HG03521 (cell line): ENCODE results near the gene C17orf113.
"Not testable (repeated sequence)": the region's sequence is repeated elsewhere in the genome, so short reads cannot be mapped to it uniquely, and the experiment has no call there.

Experiments
- ATAC-seq: cut with Tn5 transposase; IDR thresholded peaks from one replicate; pipeline ENCODE4 v1.9.1; 2021; ENCODE audit warnings: mild to moderate bottlenecking, moderate library complexity; ENCODE audit not compliant: unreplicated experiment

C17orf113 gene

DNA sequence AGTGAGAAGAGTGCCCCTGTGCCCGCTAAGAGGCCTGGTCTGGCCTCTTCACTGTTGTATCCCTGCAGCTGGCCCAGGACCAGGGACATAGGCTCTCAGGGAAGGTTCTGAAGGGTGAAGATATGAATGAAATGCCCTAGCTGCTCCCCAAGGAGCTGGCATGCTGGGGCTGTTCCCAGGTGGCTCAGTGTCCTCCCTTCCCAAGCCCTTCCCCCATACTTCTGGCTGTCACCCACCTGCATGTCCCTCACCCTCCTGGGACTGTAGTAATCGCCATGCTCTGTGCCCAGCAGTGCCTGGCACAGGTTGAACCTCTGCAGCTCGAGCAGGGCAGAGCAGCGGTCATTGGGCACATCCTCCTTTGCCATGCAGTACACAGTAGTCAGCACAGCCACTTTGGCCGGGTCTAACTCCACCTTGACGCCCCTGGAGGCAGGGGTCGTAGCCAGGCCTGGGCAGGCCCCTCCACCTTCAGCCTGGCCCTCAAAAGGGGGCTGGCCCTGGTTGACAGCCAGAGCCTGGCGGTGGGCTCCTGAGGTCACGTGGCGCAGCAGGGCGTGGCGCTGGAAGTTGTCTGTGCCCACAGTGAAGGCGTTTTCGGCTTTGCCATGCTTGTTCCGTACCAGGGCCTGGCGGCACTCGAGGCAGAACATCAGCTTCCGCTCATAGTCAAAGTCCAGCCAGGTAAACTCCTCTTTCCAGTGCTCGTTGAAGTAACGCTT lies 7.6 kb downstream of the C17orf113 start:
- ATAC-seq = no peak

DNA sequence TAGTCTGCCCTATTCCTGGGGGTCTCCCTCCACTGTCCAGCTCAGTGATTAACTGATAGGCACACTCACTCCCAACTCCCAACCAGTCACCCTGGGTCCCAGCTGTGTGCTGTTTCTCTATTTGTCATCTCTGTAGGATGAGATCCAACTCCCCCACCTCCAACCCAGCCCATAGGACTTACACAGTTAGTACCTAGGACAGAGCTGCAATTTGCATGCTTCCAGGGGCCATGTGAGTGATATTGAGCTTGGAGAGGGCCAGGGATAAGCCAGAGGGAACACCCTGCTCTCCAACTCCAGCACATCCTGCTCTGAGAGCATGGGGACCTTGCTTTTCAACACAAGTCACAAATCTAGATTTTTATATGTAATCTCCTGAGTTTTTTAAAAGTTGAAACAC lies 8.8 kb downstream of the C17orf113 start:
- no peak for ATAC-seq

DNA sequence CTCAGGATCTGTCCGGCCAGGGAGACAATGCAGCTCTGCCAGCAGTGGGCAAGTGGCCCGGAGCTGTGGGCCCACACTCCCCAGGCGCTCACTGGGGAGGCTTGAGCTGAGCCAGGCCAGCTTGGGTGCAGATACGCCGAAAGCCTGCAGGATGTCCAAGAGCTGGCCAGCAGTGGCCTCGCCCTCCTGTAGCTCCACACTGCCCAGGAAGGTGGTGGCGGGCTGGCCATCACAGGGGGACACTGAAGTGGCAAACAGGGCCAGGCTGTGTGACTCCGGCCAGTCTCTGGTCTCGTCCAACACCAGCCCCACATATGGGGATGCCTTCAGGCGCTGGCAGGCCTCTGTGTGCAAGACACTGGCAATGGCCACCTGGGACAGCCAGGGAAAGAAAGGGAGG lies 9.6 kb downstream of the C17orf113 start:
- ATAC-seq = no peak

DNA sequence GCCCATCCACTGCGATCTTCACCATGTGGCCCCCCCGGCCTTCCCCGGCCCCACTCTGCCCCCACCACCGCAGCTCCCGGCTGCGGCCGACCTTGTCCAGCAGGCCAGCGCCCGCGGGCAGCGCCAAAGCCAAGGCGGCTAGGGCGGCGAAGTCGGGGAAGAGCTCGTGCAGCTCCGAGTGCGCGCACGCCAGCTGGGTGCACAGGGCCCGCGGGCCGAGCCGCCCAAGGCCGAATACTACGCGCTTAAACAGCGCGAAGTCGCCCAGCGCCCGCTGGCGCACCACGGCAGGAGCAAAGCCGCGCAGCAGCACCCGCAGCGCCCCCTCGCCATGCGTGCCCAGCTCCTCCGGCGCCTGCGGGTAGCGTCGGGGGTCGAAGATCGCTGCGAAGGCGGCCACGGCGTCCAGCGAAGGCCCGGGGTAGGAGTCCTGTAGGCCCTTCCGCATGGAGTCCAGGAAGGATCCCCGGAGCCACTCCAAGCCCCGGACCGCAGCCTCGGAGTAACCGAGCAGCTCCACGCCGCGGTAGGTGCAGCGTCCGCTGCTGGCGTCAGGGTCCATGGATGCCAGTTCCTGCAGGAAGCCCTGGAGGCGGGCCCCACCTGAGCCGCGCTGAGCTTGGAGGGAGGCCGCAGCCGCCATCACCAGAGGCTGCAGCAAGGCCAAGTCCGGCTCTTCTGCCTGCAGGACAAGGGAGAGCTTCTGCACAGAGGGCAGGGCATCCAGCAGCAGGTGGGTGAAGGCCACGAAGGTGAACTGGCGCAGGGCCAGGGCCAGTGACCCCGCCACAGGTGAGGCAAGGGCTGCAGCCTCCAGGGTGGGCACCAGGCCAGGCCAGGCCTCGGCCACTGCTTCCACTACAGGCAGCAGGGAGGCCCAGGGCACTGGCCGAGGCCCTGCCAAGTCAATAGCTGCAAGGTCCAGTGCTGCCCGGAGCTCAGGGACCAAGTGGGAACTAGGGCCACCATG lies 10.3 kb downstream of the C17orf113 start:
- no peak for ATAC-seq

DNA sequence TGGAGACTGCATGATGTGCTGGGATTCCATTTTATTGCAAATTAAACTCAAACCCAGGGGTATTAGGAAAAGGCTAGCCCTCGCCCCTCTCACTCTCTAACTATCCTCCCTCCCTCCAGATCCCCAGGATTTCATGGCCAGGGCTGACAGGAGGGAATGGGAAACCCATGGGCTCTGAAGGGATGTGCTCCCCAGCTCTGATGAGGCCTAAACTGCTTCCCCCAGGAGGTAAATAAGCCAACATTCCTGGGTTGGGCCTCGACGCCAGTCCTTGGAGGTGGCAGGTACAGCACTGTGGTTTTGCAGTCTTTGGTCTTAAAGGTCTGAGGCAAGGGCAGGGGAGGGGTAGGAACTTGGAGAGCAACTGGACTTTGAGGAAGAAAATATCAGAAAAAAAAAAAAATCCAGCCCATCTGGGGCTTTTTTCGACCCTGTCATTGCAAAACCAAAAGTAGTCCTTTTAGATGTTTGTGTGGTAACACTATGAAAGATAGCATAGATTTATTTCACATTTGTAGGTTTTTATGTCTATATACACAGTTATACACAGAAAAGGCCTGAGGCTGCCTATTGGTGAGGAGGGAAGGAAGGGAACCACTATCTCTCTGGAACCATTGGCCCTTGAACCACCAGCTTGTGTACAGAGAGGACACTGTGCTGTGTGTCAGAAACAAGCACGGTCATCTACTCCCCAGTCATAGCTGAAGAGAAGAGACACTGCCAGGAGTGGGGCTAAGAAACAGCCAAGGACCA lies 12.0 kb downstream of the C17orf113 start:
- ATAC-seq = no peak

DNA sequence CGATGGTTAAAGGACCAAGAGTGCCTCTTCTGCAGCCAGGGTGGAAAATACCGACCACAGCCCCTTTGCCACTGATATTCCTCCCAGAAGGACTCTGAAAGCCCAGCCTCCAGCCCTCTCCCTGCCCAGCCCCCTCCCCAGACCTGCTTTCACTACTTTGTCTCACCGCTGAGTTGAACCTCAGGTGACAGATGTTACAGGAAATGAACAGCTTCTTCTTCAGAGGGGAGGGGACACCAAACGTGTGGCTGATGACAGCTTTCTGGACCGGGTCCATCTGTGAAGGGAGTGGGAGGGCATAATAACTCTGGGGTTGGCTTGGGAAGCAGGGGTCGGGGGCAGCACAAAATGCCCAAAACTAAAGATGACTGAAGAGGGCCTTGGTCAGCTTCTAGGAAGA lies 16.3 kb downstream of the C17orf113 start:
- no peak for ATAC-seq

DNA sequence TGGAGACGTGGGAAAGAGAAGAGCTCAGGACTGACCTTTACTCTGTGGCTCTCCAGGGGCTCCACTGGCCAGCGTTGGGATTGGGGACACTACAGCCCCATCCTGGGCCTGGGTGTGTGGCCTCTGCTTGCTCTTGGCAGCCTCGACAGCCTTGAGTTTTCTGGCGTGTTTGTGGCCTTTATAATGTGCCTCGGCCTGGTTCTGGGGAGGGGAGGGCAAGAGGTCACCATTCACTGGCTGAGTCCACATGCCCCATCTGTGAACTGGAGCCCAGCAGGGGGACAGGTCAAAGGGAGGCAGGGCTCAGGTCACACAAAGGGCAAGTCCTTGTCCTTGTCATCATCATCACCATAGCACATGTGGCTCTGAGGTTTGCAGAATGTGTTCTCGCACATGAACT lies 18.8 kb downstream of the C17orf113 start:
- no peak for ATAC-seq

DNA sequence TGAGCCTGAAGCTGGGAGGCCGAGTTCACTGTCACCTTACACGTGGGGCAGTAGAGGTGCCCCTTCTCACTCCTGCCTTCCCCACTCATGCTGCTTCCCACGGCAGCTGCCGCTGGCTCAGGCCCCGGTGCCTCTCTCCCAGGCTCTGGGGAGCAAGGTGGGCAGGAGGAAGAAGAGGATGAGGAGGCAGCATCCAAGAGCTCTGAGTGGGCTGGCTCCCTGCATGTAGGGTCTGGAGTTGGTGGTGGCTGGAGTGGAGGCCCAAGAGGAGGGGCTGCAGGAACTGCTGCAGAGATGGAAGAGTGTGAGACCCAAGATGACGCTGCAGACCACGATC lies 21.6 kb downstream of the C17orf113 start:
- ATAC-seq = no peak

DNA sequence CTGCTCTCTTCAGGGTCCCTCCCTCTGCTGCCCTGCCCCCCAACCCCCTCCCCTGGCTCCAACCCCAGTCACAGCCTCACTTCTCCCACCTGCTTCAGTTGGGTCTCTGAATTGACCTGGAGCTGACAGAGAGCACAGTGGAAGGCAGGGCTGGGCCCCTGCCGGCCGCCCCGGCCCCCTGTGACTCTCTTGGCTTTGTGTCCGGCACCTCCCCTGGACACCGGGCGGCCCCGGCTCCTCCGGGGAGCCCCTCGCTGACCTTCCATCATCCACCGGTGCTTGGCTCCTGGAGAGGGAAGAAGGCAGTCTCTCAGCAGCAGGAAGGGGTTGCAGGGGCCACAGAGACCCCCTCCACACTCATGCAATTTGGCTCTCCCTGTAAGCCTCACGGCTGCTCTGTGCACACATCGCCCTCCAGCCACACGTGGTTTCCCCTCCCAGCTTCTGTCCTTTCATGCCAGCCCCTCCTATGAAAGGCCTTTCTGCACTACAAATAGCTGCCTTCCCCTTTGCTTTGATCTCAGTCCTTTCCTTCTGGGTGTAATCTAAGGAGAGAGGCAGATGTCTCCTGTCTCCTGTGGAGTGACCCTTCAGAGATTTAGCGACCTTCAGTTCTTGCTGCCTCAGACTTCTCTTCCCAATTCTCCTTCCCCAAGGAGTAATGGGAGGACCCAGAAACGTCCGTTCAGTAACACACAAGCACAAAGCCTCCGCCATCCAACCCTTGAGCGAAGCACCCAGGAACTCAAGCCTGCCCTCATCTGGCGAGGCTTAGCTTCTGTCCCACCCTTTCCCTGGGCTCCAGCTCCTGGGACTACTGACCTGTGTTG lies 22.2 kb downstream of the C17orf113 start:
- ATAC-seq = no peak

DNA sequence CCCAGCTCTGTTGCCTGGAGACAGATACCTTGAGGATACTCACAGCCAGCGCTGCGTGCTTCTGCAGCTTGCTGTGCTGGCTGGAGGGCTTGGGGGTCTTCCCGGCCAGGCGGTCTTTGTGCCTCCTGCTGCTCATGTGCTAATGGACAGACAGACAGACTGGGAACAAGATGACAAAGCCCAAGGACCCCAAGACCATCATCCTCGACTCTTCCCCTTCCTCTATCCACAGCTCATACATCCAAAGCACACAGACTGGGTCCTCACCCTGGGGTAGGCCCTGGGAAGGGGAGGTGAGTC lies 22.9 kb downstream of the C17orf113 start:
- no peak for ATAC-seq

DNA sequence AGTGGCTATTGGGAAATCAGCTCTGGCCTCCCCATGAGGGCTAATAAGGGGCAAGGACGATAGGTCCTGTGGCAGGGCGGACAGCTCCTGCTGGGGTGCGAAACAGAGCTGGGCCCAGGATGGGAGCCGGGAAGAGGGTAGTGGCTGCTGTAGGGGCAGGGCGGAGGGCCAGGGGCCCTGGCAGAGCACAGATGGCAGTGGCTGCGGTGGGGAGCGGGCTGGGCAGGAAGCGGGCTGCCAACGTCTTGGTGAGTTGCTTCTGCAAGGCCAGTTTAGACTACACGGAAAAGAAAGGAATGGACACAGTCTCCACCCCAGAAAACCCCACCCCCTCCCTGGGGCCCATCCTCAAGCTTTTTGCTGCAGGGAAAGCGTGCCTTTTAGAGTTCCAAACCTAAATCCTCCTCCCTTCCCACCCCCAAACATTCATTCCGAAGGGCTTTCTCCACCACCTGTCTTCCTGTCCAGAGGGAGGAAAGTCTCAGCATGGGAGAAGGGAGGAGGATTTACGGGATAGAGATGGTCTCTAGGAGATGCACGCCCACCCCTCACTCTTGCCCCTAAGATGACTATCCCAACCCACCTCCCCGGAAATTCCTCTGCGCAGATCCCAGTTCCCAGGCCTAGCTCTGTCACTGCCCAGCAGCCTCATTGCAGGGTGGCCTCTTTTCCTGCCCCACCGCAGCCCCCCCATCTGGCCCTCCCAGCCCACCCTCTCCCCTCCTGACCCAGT lies 23.4 kb downstream of the C17orf113 start:
- no peak for ATAC-seq

DNA sequence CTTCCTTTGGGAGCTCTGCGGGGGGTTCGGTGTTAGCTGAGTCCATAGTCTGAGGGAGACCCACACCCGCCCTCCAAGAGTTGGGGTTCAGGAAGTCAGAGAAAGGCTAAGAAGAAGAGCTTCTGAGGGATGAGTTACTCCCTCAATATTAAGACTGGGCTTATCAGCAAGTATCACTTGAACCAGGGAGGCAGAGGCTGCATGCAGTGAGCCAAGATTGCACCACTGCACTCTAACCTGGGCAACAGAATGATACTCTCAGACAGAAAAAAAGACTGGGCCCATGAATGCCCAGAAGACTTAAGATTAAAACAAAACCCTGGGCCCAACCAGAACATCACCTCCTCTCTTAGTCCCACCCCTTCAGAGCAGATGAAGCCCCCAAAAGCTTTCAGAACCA lies 24.5 kb downstream of the C17orf113 start:
- ATAC-seq = no peak

DNA sequence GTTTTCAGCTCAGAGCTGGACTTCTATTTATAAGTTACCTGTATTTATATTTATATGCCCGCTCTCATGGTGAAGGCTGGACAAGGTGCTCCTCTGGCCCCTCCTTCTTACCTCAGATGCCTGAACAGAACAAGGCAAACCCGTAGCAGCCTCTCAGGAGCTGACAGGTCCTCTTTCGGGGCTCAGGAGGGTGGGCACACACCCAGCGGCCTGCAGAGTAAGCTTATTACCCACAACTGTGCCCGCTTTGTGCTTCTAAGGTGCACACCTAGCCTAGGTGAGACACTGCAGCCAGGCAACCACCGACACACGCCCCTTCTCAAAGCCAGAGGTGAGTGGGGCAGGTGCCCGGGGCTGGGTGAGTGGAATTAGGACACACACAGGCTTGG lies 25.2 kb downstream of the C17orf113 start:
- no peak for ATAC-seq

DNA sequence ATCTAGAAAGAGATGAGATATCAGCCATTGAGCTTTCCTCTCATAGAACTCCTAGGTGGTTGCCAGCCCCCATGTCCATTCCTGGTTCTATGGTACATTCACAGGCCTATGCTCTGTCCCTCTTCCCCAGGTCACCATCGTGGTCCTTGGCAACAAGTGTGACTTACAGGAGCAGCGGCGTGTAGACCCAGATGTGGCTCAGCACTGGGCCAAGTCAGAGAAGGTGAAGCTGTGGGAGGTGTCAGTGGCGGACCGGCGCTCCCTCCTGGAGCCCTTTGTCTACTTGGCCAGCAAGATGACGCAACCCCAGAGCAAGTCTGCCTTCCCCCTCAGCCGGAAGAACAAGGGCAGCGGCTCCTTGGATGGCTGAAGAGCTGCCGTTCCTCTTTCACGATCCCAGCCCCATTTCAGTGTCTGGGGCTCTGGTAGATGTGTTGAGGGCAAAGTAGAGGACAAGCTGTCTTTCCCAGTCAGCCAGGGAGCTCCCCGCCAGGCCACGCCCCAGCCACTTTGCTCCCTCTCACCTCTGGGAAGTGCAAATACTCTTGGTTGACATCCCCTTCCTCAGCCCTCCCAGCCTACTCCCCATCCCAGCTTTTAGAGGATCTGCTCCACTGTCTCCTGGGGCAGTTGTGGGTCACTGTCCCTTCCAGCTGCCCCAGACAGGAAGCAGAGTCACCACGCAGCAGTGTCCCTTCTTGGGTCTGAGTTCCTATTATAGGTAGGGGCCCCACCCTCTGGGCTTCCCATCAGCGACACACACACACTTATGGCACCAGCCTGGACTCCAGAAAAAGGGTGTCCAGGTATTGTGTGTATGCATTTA lies 26.7 kb downstream of the C17orf113 start:
- ATAC-seq = no peak

DNA sequence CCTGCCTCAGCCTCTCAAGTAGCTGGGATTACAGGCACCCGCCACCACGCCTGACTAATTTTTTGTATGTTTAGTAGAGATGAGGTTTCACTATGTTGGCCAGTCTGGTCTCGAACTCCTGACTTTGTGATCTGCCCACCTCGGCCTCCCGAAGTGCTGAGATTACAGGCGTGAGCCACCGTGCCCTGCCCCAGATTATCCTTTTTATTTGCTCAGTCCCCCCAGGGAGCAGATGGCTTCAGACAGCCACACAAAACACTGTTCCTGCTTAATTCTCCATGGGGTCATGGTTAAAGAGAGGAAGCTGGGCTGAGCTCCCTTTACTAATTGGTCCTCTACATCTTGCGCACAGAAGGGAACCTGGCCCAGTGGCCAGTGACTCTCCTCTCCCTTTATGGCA lies 29.6 kb downstream of the C17orf113 start:
- not testable (repeated sequence) for ATAC-seq

DNA sequence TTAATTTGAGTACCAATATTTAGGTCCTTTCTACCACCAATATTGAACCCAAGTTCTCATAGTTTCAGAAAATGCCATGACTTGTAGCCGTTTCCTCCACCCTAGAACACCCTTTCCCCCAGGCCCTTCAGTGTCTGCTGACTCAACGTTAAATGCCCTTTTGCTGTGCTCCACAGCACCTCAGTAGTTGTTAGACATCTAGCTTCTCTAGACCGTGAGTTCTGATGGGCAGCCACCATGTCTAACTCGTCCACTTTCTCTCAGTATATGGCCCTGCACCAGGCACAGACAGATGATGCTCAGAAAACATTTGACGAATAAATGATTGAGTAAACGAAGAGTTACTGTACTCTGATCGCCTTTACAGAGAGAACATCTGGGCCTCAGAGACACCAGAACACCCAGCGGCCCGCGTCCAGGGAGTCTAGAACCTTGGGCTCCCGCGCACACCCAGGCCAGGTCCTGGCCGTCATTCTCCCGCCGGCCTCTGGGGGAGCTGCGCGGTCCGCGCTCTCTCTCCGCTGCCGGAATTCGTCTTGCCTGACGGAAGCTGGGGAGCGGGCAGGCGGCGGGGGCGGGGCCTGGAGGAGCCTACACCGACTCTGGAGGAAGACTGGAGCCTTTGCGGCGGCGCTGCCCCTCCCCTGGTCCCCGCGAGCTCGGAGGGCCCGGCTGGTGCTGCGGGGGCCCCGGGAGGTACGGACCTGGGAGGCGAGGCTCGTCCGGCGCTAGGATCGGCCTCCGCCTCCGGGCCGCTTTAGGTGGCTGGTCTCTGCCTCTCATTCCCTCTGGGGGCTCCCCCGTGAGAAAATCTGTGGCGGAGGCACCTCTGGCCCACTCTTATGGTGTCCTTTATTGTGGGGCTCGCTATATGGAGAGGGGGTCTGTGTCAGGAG lies 30.6 kb downstream of the C17orf113 start, which contains the start of gene NKIRAS2:
Gene NKIRAS2, plus strand, starts transcription at position 582 of the 896 bp plus-strand sequence. CDS start 1,488 bp downstream, outside the sequence.
- peak; percentile 49 for ATAC-seq

DNA sequence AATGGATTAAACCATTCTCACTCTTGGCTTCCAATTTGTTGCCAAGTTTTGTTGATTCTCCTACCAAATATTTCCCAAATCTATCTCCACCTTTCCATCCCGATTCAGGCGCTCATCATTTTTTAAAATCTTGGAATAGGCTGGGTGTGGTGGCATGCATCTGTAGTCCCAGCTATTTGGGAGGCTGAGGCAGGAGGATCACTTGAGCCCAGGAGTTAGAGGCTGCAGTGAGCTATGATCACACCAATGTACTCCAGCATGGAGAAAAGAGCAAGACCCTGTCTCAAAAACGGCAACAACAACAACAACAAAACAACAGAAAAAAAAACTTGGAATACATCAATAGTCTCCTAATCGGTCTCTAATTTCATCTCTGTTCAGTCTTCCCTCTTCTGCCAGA lies 31.4 kb downstream of the C17orf113 start:
- ATAC-seq = no peak

DNA sequence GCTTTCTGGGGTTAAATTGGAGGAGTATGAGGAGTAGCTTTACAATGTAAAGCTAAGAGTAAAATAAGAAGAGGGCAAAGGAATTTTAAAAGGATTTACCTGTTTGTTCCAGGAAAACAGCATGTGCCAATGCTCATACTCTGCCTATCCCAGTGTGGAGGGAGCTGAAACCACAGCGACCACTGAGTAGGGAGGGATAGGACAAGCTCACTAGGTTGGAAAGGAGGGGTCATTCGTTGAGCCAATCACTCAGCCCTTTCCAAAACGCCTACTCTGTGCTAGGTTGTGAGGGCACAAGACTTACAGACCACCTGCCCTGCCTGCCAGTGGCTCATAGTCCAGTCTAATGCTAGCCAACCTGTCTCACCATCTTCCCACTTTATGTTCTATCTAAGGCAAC lies 32.1 kb downstream of the C17orf113 start:
- ATAC-seq = no peak
